Neuronal stem cell (in vitro differentiated cells): ENCODE results near the gene CACNG3.

Experiments used
- DNase-seq: peaks from one replicate; pipeline ENCODE4 v3.0.0-alpha.2; 2013; ENCODE audit warnings: low spot score
- H2AFZ ChIP-seq: one replicate; pipeline ENCODE4 v1.6.1; 2013; ENCODE audit warnings: mild to moderate bottlenecking, low read length, inconsistent platforms
- H2AK5ac ChIP-seq: 2 replicates; pipeline ENCODE4 v1.6.1; 2013; ENCODE audit warnings: low read depth, mild to moderate bottlenecking, inconsistent platforms, low read length, moderate library complexity, mixed read lengths
- H2BK120ac ChIP-seq: 2 replicates; pipeline ENCODE4 v1.6.1; 2013; ENCODE audit warnings: low read depth, mild to moderate bottlenecking, inconsistent platforms, low read length, moderate library complexity, mixed read lengths
- H2BK12ac ChIP-seq: one replicate; pipeline ENCODE4 v1.6.1; 2013; ENCODE audit warnings: low read length, inconsistent platforms
- H2BK15ac ChIP-seq: 2 replicates; pipeline ENCODE4 v1.6.1; 2013; ENCODE audit warnings: mild to moderate bottlenecking, low read length, inconsistent platforms, mixed read lengths
- H2BK5ac ChIP-seq: one replicate; pipeline ENCODE4 v1.6.1; 2013; ENCODE audit warnings: inconsistent platforms, mild to moderate bottlenecking, low read length, moderate library complexity
- H3K14ac ChIP-seq: one replicate; pipeline ENCODE4 v1.6.1; 2013; ENCODE audit warnings: low read length, inconsistent platforms
- H3K18ac ChIP-seq: 2 replicates; pipeline ENCODE4 v1.6.1; 2013; ENCODE audit warnings: low read length, inconsistent platforms
- H3K23ac ChIP-seq: 2 replicates; pipeline ENCODE4 v1.6.1; 2013; ENCODE audit warnings: low read depth, mild to moderate bottlenecking, mixed read lengths, low read length, inconsistent platforms; ENCODE audit not compliant: poor library complexity
- H3K27ac ChIP-seq: replicated peaks from 3 replicates; pipeline ENCODE4 v1.5.1; 2013; ENCODE audit warnings: low read length, inconsistent platforms
- H3K27me3 ChIP-seq, 3 experiments: 2 replicates each; pipeline ENCODE4 v1.6.1; 2013; ENCODE audit warnings: low read length in 3 of 3, mild to moderate bottlenecking in 2 of 3, inconsistent platforms in 1 of 3, low read depth in 1 of 3, mixed read lengths in 1 of 3, moderate library complexity in 1 of 3; ENCODE audit not compliant: control insufficient read depth in 3 of 3, insufficient read depth in 3 of 3
- H3K36me3 ChIP-seq, 2 donors: replicated peaks in 1 of 2; 2 replicates each; pipeline ENCODE4 v1.6.1; 2013; ENCODE audit warnings: low read length in 2 of 2; ENCODE audit not compliant: control insufficient read depth in 2 of 2, insufficient read depth in 2 of 2
- H3K4ac ChIP-seq: 2 replicates; pipeline ENCODE4 v1.6.1; 2013; ENCODE audit warnings: inconsistent platforms, mild to moderate bottlenecking, low read length, moderate library complexity
- H3K4me1 ChIP-seq, 2 donors: 1 replicate in 1 of 2; 2 replicates in 1 of 2; pipeline ENCODE4 v1.6.1; 2013; ENCODE audit warnings: low read length in 2 of 2, low read depth in 1 of 2; ENCODE audit not compliant: control insufficient read depth in 2 of 2, insufficient read depth in 1 of 2
- H3K4me2 ChIP-seq: one replicate; pipeline ENCODE4 v1.6.1; 2013; ENCODE audit warnings: mild to moderate bottlenecking, low read length, inconsistent platforms; ENCODE audit not compliant: insufficient read depth, poor library complexity, severe bottlenecking
- H3K4me3 ChIP-seq, 2 donors: 2 replicates each; pipeline ENCODE4 v1.5.1; 2013; ENCODE audit warnings: low read length in 2 of 2, mild to moderate bottlenecking in 2 of 2, inconsistent platforms in 1 of 2, moderate library complexity in 1 of 2
- H3K79me1 ChIP-seq: one replicate; pipeline ENCODE4 v1.6.1; 2013; ENCODE audit warnings: low read depth, mild to moderate bottlenecking, inconsistent platforms, low read length, moderate library complexity
- H3K9ac ChIP-seq: one replicate; pipeline ENCODE4 v1.6.1; 2013; ENCODE audit warnings: mild to moderate bottlenecking, low read depth, low read length, inconsistent platforms; ENCODE audit not compliant: poor library complexity
- H3K9me3 ChIP-seq, 2 donors: replicated peaks in 1 of 2; 2 replicates each; pipeline versions ENCODE3 to v1.6.1; 2013; ENCODE audit warnings: low read length in 2 of 2, mild to moderate bottlenecking in 2 of 2, inconsistent platforms in 1 of 2, low read depth in 1 of 2, mixed read lengths in 1 of 2, moderate library complexity in 1 of 2; ENCODE audit not compliant: control insufficient read depth in 2 of 2, insufficient read depth in 1 of 2
- H4K8ac ChIP-seq: one replicate; pipeline ENCODE4 v1.6.1; 2013; ENCODE audit warnings: low read depth, mild to moderate bottlenecking, inconsistent platforms, low read length, moderate library complexity
- H4K91ac ChIP-seq: one replicate; pipeline ENCODE4 v1.6.1; 2013; ENCODE audit warnings: low read length, low read depth, mild to moderate bottlenecking, inconsistent platforms; ENCODE audit not compliant: poor library complexity
- WGBS, 2 donors: extraction: QIAGEN DNeasy Blood & Tissue Kit; methylation state at CpG; one replicate each; pipeline ENCODE4 v1.1.7; 2013; ENCODE audit warnings: missing lambda C conversion rate in 2 of 2, mixed read lengths in 1 of 2; ENCODE audit not compliant: insufficient read length in 2 of 2, insufficient replicate concordance in 1 of 2; ENCODE audit errors: extremely low coverage in 2 of 2; 5-methylcytosine and 5-hydroxymethylcytosine counted together

Gene CACNG3

DNA sequence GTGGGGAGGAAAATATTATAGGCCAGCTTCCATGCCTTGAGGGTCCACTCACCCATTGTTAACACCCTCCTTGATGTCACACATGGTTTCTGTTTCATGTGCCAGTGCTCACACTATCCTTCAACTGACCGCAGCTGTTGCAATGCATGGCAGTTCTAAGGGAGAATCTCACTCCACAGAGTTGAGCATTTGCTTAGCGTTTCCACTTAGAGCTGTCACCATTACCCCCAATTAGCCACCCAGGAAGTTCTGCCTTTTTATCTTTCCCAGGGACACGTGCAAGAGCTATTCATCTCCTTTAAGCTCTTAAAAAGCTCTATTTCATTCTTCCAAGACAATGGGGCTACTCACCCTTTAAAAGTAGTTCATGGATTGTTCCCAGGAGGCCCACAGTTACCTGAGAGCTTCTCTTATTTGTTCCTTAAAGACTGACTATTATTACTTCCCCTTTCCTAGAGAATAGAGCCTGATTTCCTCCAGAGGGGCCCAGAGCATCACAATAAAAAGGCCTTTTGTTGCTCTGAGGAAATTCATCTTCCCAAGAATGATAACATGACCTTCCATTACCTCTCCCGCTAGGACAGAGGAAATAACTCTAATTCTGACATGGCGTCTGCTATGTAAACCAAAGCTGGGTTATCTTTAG lies 126.8 kb downstream of the CACNG3 start:
- WGBS, 2 donors = no CpG with 5 or more reads among the region's 5 CpGs
- no peak overlapping the region for H3K27ac ChIP-seq

DNA sequence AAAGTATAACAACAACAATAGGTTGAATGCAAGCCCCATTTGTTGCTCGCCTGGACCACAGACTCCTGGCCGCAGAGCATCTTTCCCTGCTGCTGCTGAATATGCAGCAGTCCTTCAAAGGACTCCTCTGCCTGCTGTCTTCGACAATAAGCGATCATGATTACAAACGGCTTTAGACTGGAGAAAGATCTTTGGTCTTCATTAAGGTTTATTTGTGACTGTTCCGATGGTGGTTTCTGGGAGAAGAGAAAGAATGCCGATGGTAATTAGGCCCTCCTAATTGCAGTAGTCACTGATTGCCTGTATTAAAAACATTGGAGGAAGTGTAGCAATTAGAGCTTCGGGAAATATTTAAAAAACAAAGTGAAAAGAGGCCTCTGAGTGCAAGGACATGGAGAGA lies 138.2 kb downstream of the CACNG3 start:
- H2AK5ac ChIP-seq = no peak overlapping the region
- H3K4ac ChIP-seq = no peak overlapping the region
- H4K8ac ChIP-seq = no peak overlapping the region
- no peak overlapping the region for H3K18ac ChIP-seq
- no peaks in the 10 kb centered on the region for H3K79me1 ChIP-seq
- no peak overlapping the region for H2BK120ac ChIP-seq
- no peak overlapping the region for H2BK15ac ChIP-seq
- H3K9me3 ChIP-seq = no peaks in the 10 kb centered on the region
- H3K4me3 ChIP-seq = no peak overlapping the region
- H4K91ac ChIP-seq = no peak overlapping the region
- H2AFZ ChIP-seq = peak overlapping the region; percentile 19
- no peak overlapping the region for H3K14ac ChIP-seq
- H2BK5ac ChIP-seq = no peak overlapping the region
- no peaks in the 10 kb centered on the region for H3K36me3 ChIP-seq
- no peak overlapping the region for H2BK12ac ChIP-seq
- H3K23ac ChIP-seq = no peak overlapping the region
- H3K4me1 ChIP-seq = no peaks in the 10 kb centered on the region
- H3K9ac ChIP-seq = no peak overlapping the region
- H3K4me2 ChIP-seq = no peak overlapping the region
- no peaks in the 10 kb centered on the region for H3K27me3 ChIP-seq
- no peak for DNase-seq
- WGBS, 2 donors = no CpG with 5 or more reads among the region's 8 CpGs
- H3K27ac ChIP-seq = no peak overlapping the region

More for the DNA sequence above, 126.8 kb downstream of the CACNG3 start:
- H3K27me3 ChIP-seq = peaks cover 0 to 4% (median 0%) of the 10 kb centered on the region in 3 experiments
- no peak overlapping the region for H3K23ac ChIP-seq
- no peak overlapping the region for H3K18ac ChIP-seq
- H2BK12ac ChIP-seq = no peak overlapping the region
- H3K36me3 ChIP-seq = no peaks in the 10 kb centered on the region
- H3K14ac ChIP-seq = no peak overlapping the region
- H4K91ac ChIP-seq = no peak overlapping the region
- H3K4ac ChIP-seq = no peak overlapping the region
- H3K4me3 ChIP-seq = no peak overlapping the region
- no peak overlapping the region for H2BK120ac ChIP-seq
- H2AK5ac ChIP-seq = no peak overlapping the region
- no peak overlapping the region for H4K8ac ChIP-seq
- H2BK5ac ChIP-seq = no peak overlapping the region
- no peak overlapping the region for H2BK15ac ChIP-seq
- H3K9me3 ChIP-seq = peaks cover 7 to 15% of the 10 kb centered on the region in 2 donors
- H3K79me1 ChIP-seq = no peaks in the 10 kb centered on the region
- H3K4me2 ChIP-seq = no peak overlapping the region
- peaks cover 0 to 3% of the 10 kb centered on the region in 2 donors for H3K4me1 ChIP-seq
- H3K9ac ChIP-seq = no peak overlapping the region
- H2AFZ ChIP-seq = no peak overlapping the region
- peak; percentile 31 for DNase-seq

DNA sequence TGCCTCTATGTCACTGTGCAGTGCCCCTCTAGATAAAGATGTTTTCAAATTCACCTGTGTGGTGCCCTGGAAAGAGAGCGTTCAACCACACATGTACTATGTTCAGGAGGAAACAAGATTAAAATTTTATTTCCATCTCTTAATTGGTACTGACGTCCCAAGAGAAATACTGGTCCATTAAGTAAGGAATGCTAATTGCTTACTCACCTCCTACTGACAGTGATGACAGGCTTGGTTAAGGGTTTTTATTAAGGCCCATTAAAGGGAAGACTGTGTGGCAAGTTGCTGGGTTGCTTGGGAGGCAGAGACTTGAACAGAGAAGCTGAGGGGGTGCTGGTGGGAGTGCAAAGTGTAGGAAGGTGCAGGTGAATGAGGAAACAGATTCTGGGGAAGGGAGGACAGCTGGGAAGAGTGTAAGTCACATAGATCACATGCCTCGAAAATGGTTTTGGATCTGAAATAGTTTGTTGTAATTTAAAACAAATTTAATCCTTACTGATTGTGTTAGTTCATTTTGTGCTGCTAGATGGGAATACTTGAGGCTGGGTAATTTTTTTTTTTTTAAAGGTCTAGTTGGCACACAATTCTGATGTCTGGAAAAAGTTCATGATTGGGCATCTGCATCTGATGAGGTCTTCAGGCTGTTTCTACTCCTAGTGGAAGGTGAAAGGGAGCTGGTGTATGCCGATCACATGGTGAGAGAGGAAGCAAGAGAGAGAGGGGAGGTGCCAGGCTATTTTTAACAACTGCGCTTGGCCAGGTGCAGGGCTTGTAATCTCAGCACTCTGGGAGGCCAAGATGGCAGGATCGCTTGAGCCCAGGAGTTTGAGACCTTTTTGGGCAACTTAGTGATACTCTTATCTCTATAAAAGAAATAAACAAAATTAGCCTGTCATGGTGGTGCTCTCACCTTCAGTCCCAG lies 140.5 kb downstream of the CACNG3 start:
- no peaks in the 10 kb centered on the region for H3K27me3 ChIP-seq
- H3K14ac ChIP-seq = no peak overlapping the region
- no peak for DNase-seq
- no peak overlapping the region for H3K4me2 ChIP-seq
- H2AFZ ChIP-seq = no peak overlapping the region
- H4K8ac ChIP-seq = no peak overlapping the region
- H3K4me1 ChIP-seq = no peaks in the 10 kb centered on the region
- H2BK15ac ChIP-seq = no peak overlapping the region
- no peak overlapping the region for H2BK120ac ChIP-seq
- no peaks in the 10 kb centered on the region for H3K79me1 ChIP-seq
- H3K4ac ChIP-seq = no peak overlapping the region
- H3K23ac ChIP-seq = no peak overlapping the region
- no peak overlapping the region for H3K18ac ChIP-seq
- H3K36me3 ChIP-seq = no peaks in the 10 kb centered on the region
- no peaks in the 10 kb centered on the region for H3K9me3 ChIP-seq
- H2AK5ac ChIP-seq = no peak overlapping the region
- H2BK12ac ChIP-seq = no peak overlapping the region
- no CpG with 5 or more reads among the region's 6 CpGs for WGBS, 2 donors
- H3K27ac ChIP-seq = no peak overlapping the region
- H3K9ac ChIP-seq = no peak overlapping the region
- H3K4me3 ChIP-seq = no peak overlapping the region
- no peak overlapping the region for H4K91ac ChIP-seq
- no peak overlapping the region for H2BK5ac ChIP-seq

DNA sequence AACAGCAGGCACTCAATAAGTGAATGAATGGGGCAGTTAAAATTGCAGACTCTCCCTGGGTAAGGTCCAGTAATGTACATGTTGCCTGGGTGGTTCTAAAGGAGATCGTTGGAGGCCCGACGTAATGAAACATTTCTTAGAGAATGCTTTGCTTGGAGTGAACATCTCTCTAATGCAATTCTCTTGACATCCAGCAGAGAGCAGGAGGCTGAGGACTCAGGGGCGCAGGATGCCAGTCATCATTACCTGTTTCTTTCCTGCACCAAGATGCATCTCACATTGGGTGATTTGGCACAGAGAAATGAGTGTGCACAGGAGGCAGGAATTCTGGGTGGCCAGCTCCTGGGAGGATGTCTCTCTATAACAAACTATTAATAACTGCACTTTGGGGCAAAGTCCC lies 152.9 kb downstream of the CACNG3 start:
- Histone ChIP-seq H3K36me3 (no peaks in the 10 kb centered on the region), H3K9me3 (no peaks in the 10 kb centered on the region), H2AFZ (no peak overlapping the region), H3K4me1 (no peaks in the 10 kb centered on the region), H3K9ac (no peak overlapping the region), H2BK15ac (no peak overlapping the region), H3K14ac (no peak overlapping the region), H3K27me3 (no peaks in the 10 kb centered on the region), H3K4ac (no peak overlapping the region), H2BK120ac (no peak overlapping the region), H4K91ac (no peak overlapping the region), H3K4me2 (no peak overlapping the region), H3K79me1 (no peaks in the 10 kb centered on the region), H2BK12ac (no peak overlapping the region), H3K27ac (no peak overlapping the region), H3K18ac (no peak overlapping the region), H2BK5ac (no peak overlapping the region), H3K23ac (no peak overlapping the region), H4K8ac (no peak overlapping the region), H3K4me3 (no peak overlapping the region), H2AK5ac (no peak overlapping the region)
- no peak for DNase-seq
- WGBS, 2 donors = no CpG with 5 or more reads among the region's 4 CpGs
